ENCODE data around the gene CFAP73.

CFAP73 gene

GRCh38 chr12:113144806-113145205 lies 4.7 kb upstream of the CFAP73 start:
- TF ChIP-seq, protein P1, sequence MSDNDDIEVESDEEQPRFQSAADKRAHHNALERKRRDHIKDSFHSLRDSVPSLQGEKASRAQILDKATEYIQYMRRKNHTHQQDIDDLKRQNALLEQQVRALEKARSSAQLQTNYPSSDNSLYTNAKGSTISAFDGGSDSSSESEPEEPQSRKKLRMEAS (IDR thresholded peaks at IDR 0.05; ENCODE audit: low read depth, low read length) = no peak
- no peak for TF ChIP-seq POLR2A (IDR thresholded peaks at IDR 0.05; ENCODE audit: extremely low read depth, insufficient read length)
- TF ChIP-seq, protein P2, sequence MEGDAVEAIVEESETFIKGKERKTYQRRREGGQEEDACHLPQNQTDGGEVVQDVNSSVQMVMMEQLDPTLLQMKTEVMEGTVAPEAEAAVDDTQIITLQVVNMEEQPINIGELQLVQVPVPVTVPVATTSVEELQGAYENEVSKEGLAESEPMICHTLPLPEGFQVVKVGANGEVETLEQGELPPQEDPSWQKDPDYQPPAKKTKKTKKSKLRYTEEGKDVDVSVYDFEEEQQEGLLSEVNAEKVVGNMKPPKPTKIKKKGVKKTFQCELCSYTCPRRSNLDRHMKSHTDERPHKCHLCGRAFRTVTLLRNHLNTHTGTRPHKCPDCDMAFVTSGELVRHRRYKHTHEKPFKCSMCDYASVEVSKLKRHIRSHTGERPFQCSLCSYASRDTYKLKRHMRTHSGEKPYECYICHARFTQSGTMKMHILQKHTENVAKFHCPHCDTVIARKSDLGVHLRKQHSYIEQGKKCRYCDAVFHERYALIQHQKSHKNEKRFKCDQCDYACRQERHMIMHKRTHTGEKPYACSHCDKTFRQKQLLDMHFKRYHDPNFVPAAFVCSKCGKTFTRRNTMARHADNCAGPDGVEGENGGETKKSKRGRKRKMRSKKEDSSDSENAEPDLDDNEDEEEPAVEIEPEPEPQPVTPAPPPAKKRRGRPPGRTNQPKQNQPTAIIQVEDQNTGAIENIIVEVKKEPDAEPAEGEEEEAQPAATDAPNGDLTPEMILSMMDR (IDR thresholded peaks at IDR 0.05; ENCODE audit: low read depth, low read length) = no peak
- no peak for TF ChIP-seq MYC (IDR thresholded peaks at IDR 0.05; ENCODE audit: low read depth, low read length)
- H3K4me3 ChIP-seq (ENCODE audit: low read depth, low read length) = no peak overlapping the region
- DNase-seq (ENCODE audit: low read depth) = no peak

DNA sequence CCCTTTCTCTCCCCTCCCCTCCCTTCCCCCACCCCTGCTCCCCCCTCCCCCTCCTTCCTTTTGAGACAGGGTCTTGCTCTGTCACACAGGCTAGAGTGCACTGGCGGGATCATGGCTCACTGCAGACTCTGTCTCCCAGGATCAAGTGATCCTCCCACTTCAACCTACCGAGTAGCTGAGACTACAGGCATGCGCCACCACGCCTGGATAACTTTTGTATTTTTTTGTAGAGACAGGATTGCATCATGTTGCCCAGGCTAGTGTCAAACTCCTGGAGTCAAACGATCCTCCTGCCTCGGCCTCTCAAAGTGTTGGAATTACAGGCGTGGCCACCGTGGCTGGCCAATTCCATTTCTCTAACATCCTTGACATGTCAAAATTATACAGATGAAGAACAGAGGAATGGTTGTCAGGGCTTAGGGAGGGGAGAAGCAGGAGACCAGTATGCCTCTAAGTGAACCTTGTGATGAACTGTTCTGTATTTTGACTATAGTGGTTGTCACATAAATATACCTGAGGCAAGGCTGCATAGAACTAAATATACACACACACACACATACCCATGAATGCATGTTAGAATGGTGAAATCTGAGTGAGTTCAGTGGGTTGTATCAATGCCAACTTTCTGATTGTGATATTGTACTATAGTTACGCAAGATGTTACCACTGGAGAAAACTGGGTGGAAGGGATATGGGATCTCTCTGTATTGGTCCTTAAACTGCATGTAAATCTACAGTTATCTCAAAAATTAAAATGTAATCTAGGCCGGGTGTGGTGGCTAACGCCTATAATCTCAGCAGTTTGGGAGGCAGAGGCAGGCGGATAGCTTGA lies 3.6 kb upstream of the CFAP73 start:
- no peak for DNase-seq (ENCODE audit: low read depth)
- TF ChIP-seq POLR2A (IDR thresholded peaks at IDR 0.05; ENCODE audit: extremely low read depth, insufficient read length) (no peak), MYC (IDR thresholded peaks at IDR 0.05; ENCODE audit: low read depth, low read length) (no peak)
- TF ChIP-seq, protein P2 (IDR thresholded peaks at IDR 0.05; ENCODE audit: low read depth, low read length) = no peak
- TF ChIP-seq, protein P1 (IDR thresholded peaks at IDR 0.05; ENCODE audit: low read depth, low read length) = no peak
- H3K4me3 ChIP-seq (ENCODE audit: low read depth, low read length) = no peak overlapping the region

- H3K4me3 ChIP-seq (ENCODE audit: low read depth, low read length) = no peak overlapping the region
- TF ChIP-seq POLR2A (IDR thresholded peaks at IDR 0.05; ENCODE audit: extremely low read depth, insufficient read length) (no peak), MYC (IDR thresholded peaks at IDR 0.05; ENCODE audit: low read depth, low read length) (no peak)
- TF ChIP-seq, protein P2 (IDR thresholded peaks at IDR 0.05; ENCODE audit: low read depth, low read length) = no peak
- TF ChIP-seq, protein P1 (IDR thresholded peaks at IDR 0.05; ENCODE audit: low read depth, low read length) = no peak
- DNase-seq (ENCODE audit: low read depth) = no peak
Measured at GRCh38 chr12:113146999-113147398, 2.5 kb upstream of the CFAP73 start.

DNA sequence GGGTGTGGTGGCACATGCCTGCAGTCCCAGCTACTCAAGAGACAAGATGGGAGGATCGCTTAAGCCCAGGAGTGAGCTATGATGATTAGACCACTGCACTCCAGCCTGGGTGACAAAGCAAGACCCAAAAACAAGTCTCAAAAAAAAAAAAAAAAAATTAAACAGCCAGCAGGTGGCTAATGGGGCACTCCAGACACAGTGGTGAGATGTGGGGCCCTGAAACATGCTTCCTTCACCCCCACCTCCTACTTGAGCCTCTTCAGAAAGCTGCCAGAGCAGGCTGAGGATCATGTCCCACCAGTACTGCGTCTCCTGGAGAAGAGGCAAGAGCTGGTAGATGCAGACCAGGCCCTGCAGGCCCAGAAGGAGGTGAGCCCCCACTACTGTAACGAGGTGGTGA lies 2.1 kb downstream of the CFAP73 start:
- TF ChIP-seq, protein P2 (IDR thresholded peaks at IDR 0.05; ENCODE audit: low read depth, low read length) = no peak
- TF ChIP-seq, protein P1 (IDR thresholded peaks at IDR 0.05; ENCODE audit: low read depth, low read length) = no peak
- no peak for TF ChIP-seq POLR2A (IDR thresholded peaks at IDR 0.05; ENCODE audit: extremely low read depth, insufficient read length)
- TF ChIP-seq MYC (IDR thresholded peaks at IDR 0.05; ENCODE audit: low read depth, low read length) = no peak
- no peak for DNase-seq (ENCODE audit: low read depth)
- H3K4me3 ChIP-seq (ENCODE audit: low read depth, low read length) = no peak overlapping the region

GRCh38 chr12:113152196-113152834 lies 2.8 kb downstream of the CFAP73 start:
- TF ChIP-seq, protein P2 (IDR thresholded peaks at IDR 0.05; ENCODE audit: low read depth, low read length) = no peak
- no peak for TF ChIP-seq POLR2A (IDR thresholded peaks at IDR 0.05; ENCODE audit: extremely low read depth, insufficient read length)
- TF ChIP-seq, protein P1 (IDR thresholded peaks at IDR 0.05; ENCODE audit: low read depth, low read length) = no peak
- no peak for TF ChIP-seq MYC (IDR thresholded peaks at IDR 0.05; ENCODE audit: low read depth, low read length)
- H3K4me3 ChIP-seq (ENCODE audit: low read depth, low read length) = no peak overlapping the region

More at GRCh38 chr12:113152196-113152834, 2.8 kb downstream of the CFAP73 start:
- DNase-seq (ENCODE audit: low read depth) = no peak
